ENCODE results near the gene ACOXL.

The ACOXL gene

DNA sequence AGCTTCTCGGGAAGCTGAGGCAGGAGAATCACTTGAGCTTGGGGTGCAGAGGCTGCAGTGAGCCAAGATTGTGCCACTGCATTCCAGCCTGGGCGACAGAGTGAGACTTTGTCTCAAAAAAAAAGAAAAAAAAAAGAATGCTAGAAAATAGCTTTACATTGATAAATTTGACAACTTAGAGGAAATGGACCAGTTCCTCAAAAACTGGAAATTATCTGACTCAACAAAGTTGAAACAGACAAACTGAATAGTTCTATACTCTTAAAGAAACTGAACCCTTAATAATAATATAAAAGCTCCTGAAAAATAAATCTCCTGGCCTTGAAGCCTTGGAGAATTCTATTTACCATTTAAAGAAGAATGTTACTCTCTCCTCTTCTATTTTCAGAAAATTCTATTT is 237.3 kb downstream of the ACOXL start:
- no peaks in the 10 kb centered on the region for H3K9me3 Mint-ChIP-seq
- DNase-seq (ENCODE audit: low spot score) = no peak
- H3K27ac Mint-ChIP-seq = no peak overlapping the region
- no peak overlapping the region for H3K4me3 Mint-ChIP-seq
- no peaks in the 10 kb centered on the region for H3K4me1 Mint-ChIP-seq (ENCODE audit: low read depth)
- H3K36me3 Mint-ChIP-seq (ENCODE audit: low read depth) = no peaks in the 10 kb centered on the region
- H3K27me3 Mint-ChIP-seq (ENCODE audit: low read depth) = peaks cover 32% of the 10 kb centered on the region

DNA sequence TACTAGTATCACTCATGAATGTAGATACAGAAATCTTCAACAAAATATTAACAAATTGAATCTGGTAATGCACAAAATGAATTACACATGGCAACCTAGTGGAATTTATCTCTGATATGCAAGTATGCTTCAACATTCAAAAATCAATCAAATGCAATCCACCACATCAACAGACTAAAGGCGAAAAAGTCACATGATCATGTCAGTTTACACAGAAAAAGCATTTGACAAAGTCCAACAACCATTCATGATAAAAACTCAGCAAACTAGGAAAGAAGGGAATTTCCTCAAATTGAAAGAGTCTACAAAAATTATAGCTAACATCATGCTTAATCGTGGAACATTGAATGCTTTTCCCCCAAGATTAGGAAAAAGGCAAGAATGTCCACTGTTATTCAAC is 237.8 kb downstream of the ACOXL start:
- Mint-ChIP-seq H3K36me3 (ENCODE audit: low read depth) (no peaks in the 10 kb centered on the region), H3K4me1 (ENCODE audit: low read depth) (no peaks in the 10 kb centered on the region), H3K9me3 (no peaks in the 10 kb centered on the region), H3K4me3 (no peak overlapping the region), H3K27ac (no peak overlapping the region), H3K27me3 (ENCODE audit: low read depth) (peaks cover 32% of the 10 kb centered on the region)
- DNase-seq (ENCODE audit: low spot score) = no peak

DNA sequence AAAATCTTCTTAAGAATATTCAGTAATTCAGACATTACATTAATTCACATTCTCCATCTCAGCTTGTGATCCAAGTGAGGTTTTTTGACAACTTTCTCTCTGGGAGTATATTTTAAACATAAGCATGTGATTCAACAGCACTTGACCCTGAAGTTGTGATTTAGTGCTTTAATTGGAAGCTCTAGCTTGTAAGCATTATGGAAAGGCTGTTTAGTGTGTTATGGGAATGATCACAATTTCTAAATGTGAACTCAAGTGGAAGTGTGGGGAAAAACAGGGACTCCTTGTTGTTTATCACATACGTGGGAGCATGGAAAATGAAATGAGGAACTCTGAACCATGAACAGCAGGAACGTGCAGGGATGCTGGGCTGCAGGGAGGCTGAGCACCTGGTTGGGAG is 239.4 kb downstream of the ACOXL start:
- Mint-ChIP-seq H3K9me3 (no peaks in the 10 kb centered on the region), H3K4me1 (ENCODE audit: low read depth) (no peaks in the 10 kb centered on the region), H3K4me3 (no peak overlapping the region), H3K27me3 (ENCODE audit: low read depth) (peaks cover 39% of the 10 kb centered on the region), H3K36me3 (ENCODE audit: low read depth) (no peaks in the 10 kb centered on the region), H3K27ac (no peak overlapping the region)
- no peak for DNase-seq (ENCODE audit: low spot score)

DNA sequence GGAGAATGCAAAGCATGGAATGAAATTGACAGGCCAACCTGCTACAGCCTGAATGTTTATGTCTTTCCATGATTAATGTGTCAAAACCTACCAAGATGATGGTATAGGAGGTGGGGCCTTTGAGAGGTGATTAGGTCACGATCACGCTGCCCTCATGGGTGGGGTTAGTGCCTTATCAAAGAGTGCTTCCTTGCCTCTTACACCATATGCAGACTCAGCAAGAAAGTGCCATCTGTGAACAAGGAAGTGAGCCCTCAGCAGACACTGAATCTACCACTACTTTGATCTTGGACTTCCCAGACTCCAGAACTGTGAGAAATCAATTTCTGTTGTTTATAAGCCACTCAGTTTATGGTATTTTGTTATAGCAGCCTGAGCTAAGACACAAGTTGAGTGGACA is 240.9 kb downstream of the ACOXL start:
- Mint-ChIP-seq H3K9me3 (no peaks in the 10 kb centered on the region), H3K4me1 (ENCODE audit: low read depth) (no peaks in the 10 kb centered on the region), H3K27me3 (ENCODE audit: low read depth) (peaks cover 34% of the 10 kb centered on the region), H3K36me3 (ENCODE audit: low read depth) (no peaks in the 10 kb centered on the region), H3K27ac (no peak overlapping the region), H3K4me3 (no peak overlapping the region)
- no peak for DNase-seq (ENCODE audit: low spot score)

DNA sequence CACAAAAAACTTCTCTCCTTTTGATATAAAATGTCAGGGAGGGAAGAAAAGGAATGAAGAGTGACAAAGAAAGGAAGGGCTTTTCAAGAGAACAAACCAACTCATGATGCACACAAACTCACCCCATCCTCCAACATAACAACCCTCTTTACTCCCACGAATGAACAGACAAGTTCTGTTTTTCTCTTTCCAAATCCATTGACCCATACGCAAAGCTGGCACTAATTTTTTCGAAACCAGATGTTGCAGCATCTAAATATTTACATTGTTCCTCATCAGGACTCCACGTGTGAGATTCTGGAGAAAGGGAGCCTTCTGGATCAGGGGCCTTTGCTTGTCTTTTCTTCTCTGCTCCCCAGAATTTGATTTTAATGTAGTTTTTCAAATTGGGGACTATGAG is 245.0 kb downstream of the ACOXL start:
- no peaks in the 10 kb centered on the region for H3K36me3 Mint-ChIP-seq (ENCODE audit: low read depth)
- no peak for DNase-seq (ENCODE audit: low spot score)
- no peaks in the 10 kb centered on the region for H3K9me3 Mint-ChIP-seq
- no peaks in the 10 kb centered on the region for H3K4me1 Mint-ChIP-seq (ENCODE audit: low read depth)
- no peak overlapping the region for H3K27ac Mint-ChIP-seq
- H3K4me3 Mint-ChIP-seq = no peak overlapping the region
- peaks cover 9% of the 10 kb centered on the region for H3K27me3 Mint-ChIP-seq (ENCODE audit: low read depth)

DNA sequence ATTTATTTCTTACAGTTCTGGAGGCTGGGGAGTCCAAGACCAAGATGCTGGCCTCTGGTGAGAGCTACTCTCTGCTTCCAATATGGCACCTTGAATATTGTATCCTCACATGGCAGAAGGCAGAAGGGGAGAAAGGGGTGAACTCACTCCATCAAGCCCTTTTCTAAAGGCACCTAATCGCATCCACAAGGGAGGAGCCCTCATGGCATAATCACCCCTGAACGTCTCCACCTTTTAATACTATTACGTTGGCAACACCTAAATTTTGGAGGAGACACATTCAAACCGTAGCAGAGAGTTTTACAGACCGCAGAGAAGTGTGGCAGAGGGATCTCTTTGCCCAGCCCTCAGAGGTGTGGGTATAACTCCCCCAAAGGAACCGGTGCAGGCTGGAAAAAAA is 245.8 kb downstream of the ACOXL start:
- Mint-ChIP-seq H3K27me3 (ENCODE audit: low read depth) (peaks cover 9% of the 10 kb centered on the region), H3K9me3 (no peaks in the 10 kb centered on the region), H3K4me1 (ENCODE audit: low read depth) (no peaks in the 10 kb centered on the region), H3K27ac (no peak overlapping the region), H3K4me3 (no peak overlapping the region), H3K36me3 (ENCODE audit: low read depth) (no peaks in the 10 kb centered on the region)
- DNase-seq (ENCODE audit: low spot score) = no peak

DNA sequence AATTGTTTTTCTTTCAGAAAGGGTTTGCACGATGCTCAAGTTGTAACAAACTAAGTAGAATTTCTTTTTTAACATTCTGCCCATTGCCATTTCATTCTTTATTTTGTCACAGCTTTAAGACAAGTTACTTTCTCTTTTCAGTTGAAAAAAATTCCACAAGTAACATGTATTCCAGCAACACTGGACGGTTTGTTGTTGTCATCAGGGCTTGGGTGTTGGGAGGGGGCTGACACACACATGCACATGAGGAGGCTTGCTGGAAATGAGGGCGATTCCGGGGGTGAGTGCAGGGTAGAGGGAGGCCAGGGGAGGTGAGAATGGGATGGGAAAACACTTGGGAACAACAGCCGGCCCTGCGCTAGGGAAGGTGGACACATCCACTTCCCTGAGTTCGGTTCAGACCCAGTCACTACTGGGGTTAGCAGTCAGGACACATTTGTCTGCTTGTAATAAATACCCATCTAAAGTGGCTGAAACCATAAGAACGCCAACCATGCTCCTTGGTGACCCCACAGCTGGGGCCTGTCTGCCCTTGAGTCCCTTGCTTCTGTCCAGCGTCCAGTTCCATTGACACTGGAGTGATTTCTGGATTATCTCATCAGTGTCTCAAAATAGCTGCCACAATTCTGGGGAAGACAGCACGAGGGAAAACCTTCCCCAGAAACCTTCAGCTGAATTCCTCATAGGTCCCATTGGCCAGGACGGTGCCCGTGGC is 246.5 kb downstream of the ACOXL start:
- Mint-ChIP-seq H3K36me3 (ENCODE audit: low read depth) (no peaks in the 10 kb centered on the region), H3K4me3 (no peak overlapping the region), H3K4me1 (ENCODE audit: low read depth) (no peaks in the 10 kb centered on the region), H3K27ac (no peak overlapping the region), H3K9me3 (no peaks in the 10 kb centered on the region), H3K27me3 (ENCODE audit: low read depth) (peaks cover 9% of the 10 kb centered on the region)
- no peak for DNase-seq (ENCODE audit: low spot score)

DNA sequence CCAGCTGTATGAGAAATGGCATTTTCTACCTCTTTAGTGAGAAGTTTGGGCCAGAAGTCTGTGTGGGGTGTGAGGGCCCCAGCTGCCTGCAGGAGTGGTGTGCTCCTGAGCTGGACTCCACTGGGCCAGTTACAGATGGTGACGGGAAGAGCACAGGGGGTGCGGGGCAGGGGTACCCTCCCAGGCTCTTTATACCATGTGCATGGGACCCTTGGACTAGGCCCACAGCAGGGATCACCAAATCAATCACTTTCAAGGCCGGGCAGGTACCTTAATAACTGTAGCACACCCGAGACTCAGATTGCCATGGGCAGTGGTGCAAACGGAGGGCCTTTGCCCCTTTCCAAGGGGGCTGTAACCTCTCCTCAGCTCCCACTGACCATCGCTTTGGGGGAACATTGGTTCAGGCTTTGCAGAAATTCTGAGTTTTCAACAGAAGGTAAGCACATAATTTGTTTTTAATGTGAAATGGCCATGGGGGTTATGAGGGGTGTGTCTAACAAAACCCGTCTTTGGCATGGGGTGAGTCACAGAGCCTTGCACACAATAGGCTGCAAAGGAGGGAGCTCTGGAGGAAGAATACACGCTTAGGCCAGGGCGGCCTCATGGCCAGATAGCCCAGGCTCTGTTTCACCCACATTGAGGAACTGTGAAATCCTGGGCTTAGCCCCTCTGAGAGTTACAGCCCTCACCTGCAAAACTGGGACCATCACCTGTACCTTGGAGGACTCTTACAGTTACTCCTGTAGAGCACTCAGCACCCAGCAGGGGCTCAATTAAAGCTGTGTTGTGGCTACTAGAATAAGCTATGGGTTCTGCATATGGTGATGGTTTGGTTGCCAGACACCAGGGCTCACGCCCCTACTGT is 247.3 kb downstream of the ACOXL start:
- Mint-ChIP-seq H3K27me3 (ENCODE audit: low read depth) (peaks cover 9% of the 10 kb centered on the region), H3K27ac (no peak overlapping the region), H3K9me3 (no peaks in the 10 kb centered on the region), H3K36me3 (ENCODE audit: low read depth) (no peaks in the 10 kb centered on the region), H3K4me3 (no peak overlapping the region), H3K4me1 (ENCODE audit: low read depth) (no peaks in the 10 kb centered on the region)
- no peak for DNase-seq (ENCODE audit: low spot score)

DNA sequence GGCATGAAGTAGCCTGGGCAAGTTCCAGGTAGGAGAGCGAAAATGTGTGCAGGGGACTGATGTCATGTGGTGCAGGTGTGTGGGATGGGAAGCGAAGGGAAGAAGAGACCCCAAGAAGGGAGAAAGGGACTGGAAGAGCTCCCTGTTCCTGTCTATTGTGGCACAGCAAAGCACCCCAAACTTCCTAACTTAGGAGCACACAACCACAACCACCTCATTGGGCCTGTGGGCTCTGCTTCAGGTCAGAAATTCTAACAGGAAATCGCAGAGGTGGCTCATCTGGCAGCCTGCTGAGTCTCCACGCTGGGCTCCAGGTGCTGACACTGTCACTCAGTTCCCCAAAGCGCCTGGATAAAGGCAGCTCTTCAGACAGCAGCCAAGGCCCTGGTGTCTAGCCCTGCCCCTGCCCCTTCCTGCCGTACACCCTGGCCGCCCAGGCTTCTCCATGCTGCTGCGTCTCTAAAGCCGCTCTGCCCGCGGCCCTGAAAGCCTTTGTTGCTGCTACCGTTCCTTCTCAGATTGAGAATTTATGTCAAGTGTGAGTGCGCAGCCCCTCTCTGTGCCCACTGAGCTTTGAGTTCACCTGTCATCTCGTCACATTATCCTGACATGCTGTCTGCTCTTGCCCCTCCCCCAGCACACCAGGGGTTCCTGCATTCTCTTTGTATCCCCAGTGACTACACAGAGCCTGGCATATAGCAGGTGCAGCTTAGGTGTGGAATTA is 248.1 kb downstream of the ACOXL start:
- Mint-ChIP-seq H3K27me3 (ENCODE audit: low read depth) (peaks cover 9% of the 10 kb centered on the region), H3K9me3 (no peaks in the 10 kb centered on the region), H3K36me3 (ENCODE audit: low read depth) (no peaks in the 10 kb centered on the region), H3K27ac (no peak overlapping the region), H3K4me3 (no peak overlapping the region), H3K4me1 (ENCODE audit: low read depth) (no peaks in the 10 kb centered on the region)
- DNase-seq (ENCODE audit: low spot score) = no peak

DNA sequence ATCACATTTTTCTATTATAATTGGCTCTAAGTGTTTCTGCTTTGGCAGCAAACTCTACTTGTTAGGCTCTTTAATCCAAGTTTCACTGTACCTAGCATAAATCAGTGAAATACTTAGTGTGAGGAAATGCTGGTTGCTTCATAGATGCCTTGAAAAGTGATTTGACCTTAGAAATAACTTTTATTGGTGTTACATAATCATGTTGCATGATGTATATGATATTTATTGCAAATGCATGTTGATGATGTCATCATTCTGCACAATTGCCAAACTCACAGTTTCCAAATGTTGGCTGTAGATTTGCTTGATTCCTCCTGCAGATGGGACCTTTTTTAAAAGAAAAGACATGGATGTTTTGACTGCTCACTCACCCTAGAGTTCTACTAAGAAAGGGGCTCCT is 250.8 kb downstream of the ACOXL start:
- no peak for DNase-seq (ENCODE audit: low spot score)
- H3K36me3 Mint-ChIP-seq (ENCODE audit: low read depth) = no peaks in the 10 kb centered on the region
- peaks cover 8% of the 10 kb centered on the region for H3K27me3 Mint-ChIP-seq (ENCODE audit: low read depth)
- H3K9me3 Mint-ChIP-seq = no peaks in the 10 kb centered on the region
- H3K4me1 Mint-ChIP-seq (ENCODE audit: low read depth) = no peaks in the 10 kb centered on the region
- H3K27ac Mint-ChIP-seq = no peak overlapping the region
- no peak overlapping the region for H3K4me3 Mint-ChIP-seq

DNA sequence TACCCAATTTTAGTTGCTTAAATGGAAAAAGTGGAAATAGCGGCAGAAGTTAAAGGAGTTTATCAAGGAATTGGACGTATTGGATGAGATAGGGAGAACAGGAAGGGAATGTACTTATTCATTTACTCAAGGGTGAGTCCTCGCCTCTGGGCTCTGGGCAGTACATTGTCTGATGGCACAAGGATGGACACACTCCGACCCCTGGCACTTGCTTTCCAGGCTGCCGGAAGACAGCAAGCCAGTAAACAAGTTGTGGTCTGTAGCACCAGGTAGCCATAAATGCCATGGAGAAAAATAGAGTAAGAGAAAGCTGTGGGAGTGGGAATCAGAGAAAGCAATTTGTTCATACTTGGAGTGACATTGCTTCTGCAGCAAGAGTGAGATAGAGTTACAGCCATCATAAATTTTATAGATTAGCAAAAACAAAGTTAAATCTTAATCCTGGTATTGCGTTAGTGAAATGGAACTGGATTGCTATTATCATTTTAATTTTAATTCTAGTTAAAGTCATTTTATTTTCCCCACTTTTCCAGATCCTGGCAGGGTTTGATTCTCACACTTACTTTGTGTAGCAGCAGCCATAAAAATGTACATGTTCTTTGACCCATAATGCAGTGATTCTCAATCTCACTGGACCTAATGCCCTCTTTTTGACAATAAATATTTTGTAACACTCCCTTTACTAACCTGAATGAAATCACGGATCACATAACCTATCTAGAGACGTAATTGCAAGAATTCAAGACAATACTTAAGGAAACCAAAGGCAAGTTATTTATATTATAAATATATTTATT is 252.5 kb downstream of the ACOXL start:
- Mint-ChIP-seq H3K9me3 (no peaks in the 10 kb centered on the region), H3K27me3 (ENCODE audit: low read depth) (peaks cover 13% of the 10 kb centered on the region), H3K27ac (no peak overlapping the region), H3K36me3 (ENCODE audit: low read depth) (no peaks in the 10 kb centered on the region), H3K4me3 (no peak overlapping the region), H3K4me1 (ENCODE audit: low read depth) (no peaks in the 10 kb centered on the region)
- DNase-seq (ENCODE audit: low spot score) = no peak

DNA sequence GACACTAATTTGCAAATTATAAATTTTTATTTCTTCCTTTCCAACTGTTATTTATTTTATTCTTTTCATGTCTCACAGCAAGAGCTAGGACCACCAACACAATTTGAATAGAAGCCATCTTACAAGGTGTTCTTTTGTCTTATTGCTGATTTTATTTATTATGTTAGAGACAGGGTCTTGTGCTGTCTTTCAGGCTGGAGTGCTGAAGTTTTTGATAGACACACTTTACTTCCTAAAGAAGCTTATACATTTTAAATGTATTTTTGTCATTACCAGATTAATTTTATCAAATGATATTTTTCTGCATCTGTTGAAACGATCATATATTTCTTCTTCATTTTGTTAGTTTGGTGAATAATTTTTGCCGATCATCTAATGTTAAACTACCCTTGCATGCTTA is 258.1 kb downstream of the ACOXL start:
- H3K9me3 Mint-ChIP-seq = no peaks in the 10 kb centered on the region
- no peaks in the 10 kb centered on the region for H3K36me3 Mint-ChIP-seq (ENCODE audit: low read depth)
- no peak for DNase-seq (ENCODE audit: low spot score)
- no peak overlapping the region for H3K27ac Mint-ChIP-seq
- H3K27me3 Mint-ChIP-seq (ENCODE audit: low read depth) = peaks cover 33% of the 10 kb centered on the region
- peaks cover 9% of the 10 kb centered on the region for H3K4me1 Mint-ChIP-seq (ENCODE audit: low read depth)
- H3K4me3 Mint-ChIP-seq = no peak overlapping the region

DNA sequence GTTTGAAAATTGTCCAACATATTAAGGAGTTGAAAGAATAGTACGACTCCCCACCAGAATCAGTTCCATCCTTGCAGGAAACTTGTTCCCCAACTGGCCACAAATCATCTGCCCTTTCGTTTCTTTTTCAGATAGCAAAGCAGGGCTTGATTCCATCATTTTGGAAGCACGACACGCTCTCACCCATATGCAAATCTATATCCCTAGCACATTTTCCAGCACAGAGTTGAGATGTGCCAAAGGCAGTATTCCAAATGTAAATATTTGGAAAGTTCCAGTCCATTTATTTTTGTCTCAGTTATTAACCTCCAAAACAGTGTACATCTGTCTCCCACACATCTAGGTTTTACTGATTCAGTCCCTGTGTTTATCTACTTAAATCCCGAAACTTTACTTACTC is 259.5 kb downstream of the ACOXL start:
- no peak overlapping the region for H3K4me3 Mint-ChIP-seq
- no peaks in the 10 kb centered on the region for H3K36me3 Mint-ChIP-seq (ENCODE audit: low read depth)
- peaks cover 9% of the 10 kb centered on the region for H3K4me1 Mint-ChIP-seq (ENCODE audit: low read depth)

More for the DNA sequence above, 259.5 kb downstream of the ACOXL start:
- no peaks in the 10 kb centered on the region for H3K9me3 Mint-ChIP-seq
- no peak overlapping the region for H3K27ac Mint-ChIP-seq
- H3K27me3 Mint-ChIP-seq (ENCODE audit: low read depth) = peaks cover 35% of the 10 kb centered on the region
- DNase-seq (ENCODE audit: low spot score) = no peak
